Measurements from ENCODE around the gene SNX5. TPM values are rescaled to one million over a fixed set of nuclear protein-coding genes. Genes with fewer than 3 reads are reported as not detected.

The SNX5 gene
- polyA plus RNA-seq, 1 donor (not counting 4 experiments of a cell fraction or from before 2014, with no cell fraction given) = 187 TPM

GRCh38 chr20:17952692-17953684 lies 15.6 kb downstream of the SNX5 start:
- no peak for TF ChIP-seq EZH2 (IDR thresholded peaks at IDR 0.05; ENCODE audit: low read length)
- TF ChIP-seq CTCF (optimal IDR thresholded peaks at IDR 0.05 in 1 of 3, IDR thresholded peaks at IDR 0.05 in 1 of 3, conservative IDR thresholded peaks at IDR 0.05 in 1 of 3; ENCODE audit: extremely low read depth in 1 of 3, insufficient read depth in 2 of 3, low read length in 3 of 3) = no peak
- peaks cover 50 to 68% of the 10 kb centered on the region in 2 experiments for H3K36me3 ChIP-seq (ENCODE audit: control insufficient read depth in 2 of 2, extremely low read depth in 1 of 2, insufficient read depth in 2 of 2, low read length in 2 of 2)
- H2AFZ ChIP-seq (ENCODE audit: control insufficient read depth, low read length) = no peak overlapping the region
- H3K4me1 ChIP-seq (ENCODE audit: control insufficient read depth, extremely low read depth, insufficient read depth, low read length) = no peaks in the 10 kb centered on the region
- FAIRE-seq = no peak
- H4K20me1 ChIP-seq (ENCODE audit: control insufficient read depth, extremely low read depth, insufficient read depth, low read length) = peaks cover 22% of the 10 kb centered on the region
- no peak overlapping the region for H3K9ac ChIP-seq (ENCODE audit: control insufficient read depth, extremely low read depth, insufficient read depth, low read length)
- dilution Hi-C loops (cut with MboI; ENCODE audit: extremely low pct_ligation_motif_present, low sequenced_read_pairs) = no loop called here
- peaks cover 71% of the 10 kb centered on the region for H3K79me2 ChIP-seq (ENCODE audit: control insufficient read depth, insufficient read depth, low read length)
- H3K4me3 ChIP-seq (ENCODE audit: control insufficient read depth in 2 of 3, extremely low read depth in 1 of 3, insufficient read depth in 2 of 3, low read depth in 1 of 3, low read length in 3 of 3) = no peak overlapping the region
- H3K4me2 ChIP-seq (ENCODE audit: control insufficient read depth, extremely low read depth, insufficient read depth, low read depth, low read length) = no peak overlapping the region
- H3K9me1 ChIP-seq (ENCODE audit: control insufficient read depth, extremely low read depth, insufficient read depth, low read length) = no peaks in the 10 kb centered on the region
- H3K27ac ChIP-seq (ENCODE audit: control insufficient read depth, insufficient read depth, low read length) = no peak overlapping the region
- H3K9me3 ChIP-seq (ENCODE audit: control insufficient read depth, low read depth, low read length) = no peaks in the 10 kb centered on the region
- H3K27me3 ChIP-seq (ENCODE audit: control insufficient read depth, extremely low read depth, insufficient read depth, low read length) = no peaks in the 10 kb centered on the region
- no peak for DNase-seq (ENCODE audit: low read depth, low spot score)

GRCh38 chr20:17951323-17951722 lies 17.3 kb downstream of the SNX5 start:
- TF ChIP-seq CTCF (optimal IDR thresholded peaks at IDR 0.05 in 1 of 3, IDR thresholded peaks at IDR 0.05 in 1 of 3, conservative IDR thresholded peaks at IDR 0.05 in 1 of 3; ENCODE audit: extremely low read depth in 1 of 3, insufficient read depth in 2 of 3, low read length in 3 of 3) = no peak
- Histone ChIP-seq H3K4me2 (ENCODE audit: control insufficient read depth, extremely low read depth, insufficient read depth, low read depth, low read length) (no peak overlapping the region), H4K20me1 (ENCODE audit: control insufficient read depth, extremely low read depth, insufficient read depth, low read length) (peaks cover 17% of the 10 kb centered on the region), H3K79me2 (ENCODE audit: control insufficient read depth, insufficient read depth, low read length) (peaks cover 59% of the 10 kb centered on the region), H3K4me1 (ENCODE audit: control insufficient read depth, extremely low read depth, insufficient read depth, low read length) (no peaks in the 10 kb centered on the region), H3K27ac (ENCODE audit: control insufficient read depth, insufficient read depth, low read length) (no peak overlapping the region), H3K9me3 (ENCODE audit: control insufficient read depth, low read depth, low read length) (no peaks in the 10 kb centered on the region), H3K9ac (ENCODE audit: control insufficient read depth, extremely low read depth, insufficient read depth, low read length) (no peak overlapping the region), H3K9me1 (ENCODE audit: control insufficient read depth, extremely low read depth, insufficient read depth, low read length) (no peaks in the 10 kb centered on the region), H3K36me3 (ENCODE audit: control insufficient read depth in 2 of 2, extremely low read depth in 1 of 2, insufficient read depth in 2 of 2, low read length in 2 of 2) (peaks cover 55 to 80% of the 10 kb centered on the region in 2 experiments), H3K4me3 (ENCODE audit: control insufficient read depth in 2 of 3, extremely low read depth in 1 of 3, insufficient read depth in 2 of 3, low read depth in 1 of 3, low read length in 3 of 3) (no peak overlapping the region), H3K27me3 (ENCODE audit: control insufficient read depth, extremely low read depth, insufficient read depth, low read length) (no peaks in the 10 kb centered on the region), H2AFZ (ENCODE audit: control insufficient read depth, low read length) (no peak overlapping the region)
- DNase-seq (ENCODE audit: low read depth, low spot score) (no peak), FAIRE-seq (peak; percentile 29)
- dilution Hi-C loops (cut with MboI; ENCODE audit: extremely low pct_ligation_motif_present, low sequenced_read_pairs) = no loop called here

Measured in keratinocyte (primary cell).